Anterior cingulate cortex (tissue), 58 donors: ENCODE data around the gene WNT7A.
"Not testable (repeated sequence)": the region's sequence is repeated elsewhere in the genome, so short reads cannot be mapped to it uniquely, and the experiment has no call there.

Experiments used
- DNase-seq, 58 donors: peaks; one replicate each; lab custom pipeline; 2025; lab: John Stamatoyannopoulos, UW

WNT7A gene

GRCh38 chr3:13879946-13880810 is at the start of gene WNT7A:
TSS of gene WNT7A (minus strand) at chr3:13880071. CDS start at chr3:13879816, 255 bp downstream.
- DNase-seq, result peak in 39 of 58 donors; percentile 13 to 79 (median 56)

- not testable (repeated sequence) for DNase-seq
These were observed 48.9 kb upstream of the WNT7A start for GRCh38 chr3:13928741-13929140.

DNA sequence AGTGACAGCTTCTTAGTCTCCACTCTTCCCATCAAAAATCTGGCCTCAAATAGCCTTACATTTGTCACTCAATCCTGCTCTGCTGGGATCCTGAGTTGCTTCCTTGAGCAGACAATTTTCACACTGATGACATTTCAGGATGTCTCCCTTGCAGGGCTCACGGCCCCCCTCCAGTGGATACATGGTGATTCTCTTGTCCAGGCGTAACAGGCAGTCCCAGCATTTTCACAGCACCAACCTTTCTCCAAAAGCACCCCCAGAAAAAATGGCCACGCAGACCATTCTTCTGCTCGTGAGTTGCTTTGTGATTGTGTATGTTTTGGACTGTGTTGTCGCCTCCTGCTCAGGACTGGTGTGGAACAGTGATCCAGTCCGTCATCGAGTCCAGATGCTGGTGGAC is 47.4 kb upstream of the WNT7A start:
- no peak for DNase-seq

GRCh38 chr3:13916375-13916774 is 36.5 kb upstream of the WNT7A start:
- DNase-seq, result no peak

DNA sequence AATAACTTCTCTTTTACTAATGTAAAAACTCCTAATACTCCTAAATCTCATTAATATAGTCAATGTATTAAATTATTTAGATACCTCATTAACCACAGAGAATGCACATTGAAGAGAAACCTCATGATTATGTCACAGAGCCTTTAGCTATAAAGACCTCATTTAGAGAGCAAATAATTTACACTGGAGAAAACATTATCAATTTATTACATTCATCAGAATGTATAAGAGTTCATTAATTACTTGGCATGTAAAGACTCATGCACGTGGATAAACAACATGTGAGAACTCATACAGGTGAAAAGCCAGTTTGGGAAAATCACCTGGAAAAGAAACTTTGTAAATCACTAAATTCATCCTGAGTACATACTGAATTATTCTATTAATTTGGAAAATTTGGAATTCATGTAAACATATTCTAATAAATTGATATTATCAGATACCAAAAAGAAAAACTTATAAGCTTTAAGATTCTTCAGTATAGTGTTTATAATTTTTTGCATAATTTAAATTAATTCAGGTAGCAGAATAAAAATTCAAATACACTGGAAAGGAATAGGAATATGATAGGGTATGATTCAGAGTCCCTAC is 22.9 kb upstream of the WNT7A start:
- no peak for DNase-seq

- DNase-seq, result no peak
These were observed 22.2 kb upstream of the WNT7A start for GRCh38 chr3:13901935-13902584.

GRCh38 chr3:13898346-13898745 is 18.5 kb upstream of the WNT7A start:
- DNase-seq, result no peak

GRCh38 chr3:13896473-13897154 is 16.7 kb upstream of the WNT7A start:
- peak in 17 of 58 donors; percentile 20 to 69 (median 37) for DNase-seq

GRCh38 chr3:13895155-13896105 is 15.6 kb upstream of the WNT7A start:
- DNase-seq, result peak; percentile 53 to 95 (median 88)

DNA sequence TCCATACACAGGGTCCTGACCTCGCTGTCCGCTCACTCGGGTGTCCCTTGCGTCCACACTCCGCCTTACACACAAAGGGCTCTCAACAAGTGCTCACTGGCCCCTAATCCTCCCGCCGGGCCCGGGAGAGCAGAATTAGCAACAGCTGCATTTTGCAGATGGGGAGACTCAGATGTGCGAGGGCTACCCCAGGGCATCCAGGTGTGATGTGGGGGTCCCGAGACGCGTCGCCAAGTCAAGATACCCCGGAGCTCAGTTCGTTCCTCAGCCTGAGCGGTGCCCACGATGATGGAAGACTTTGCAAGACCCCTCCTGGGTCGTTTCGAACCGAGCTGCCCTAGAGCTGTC is 14.9 kb upstream of the WNT7A start:
- DNase-seq, result peak in 1 of 58 donors; percentile 26

DNA sequence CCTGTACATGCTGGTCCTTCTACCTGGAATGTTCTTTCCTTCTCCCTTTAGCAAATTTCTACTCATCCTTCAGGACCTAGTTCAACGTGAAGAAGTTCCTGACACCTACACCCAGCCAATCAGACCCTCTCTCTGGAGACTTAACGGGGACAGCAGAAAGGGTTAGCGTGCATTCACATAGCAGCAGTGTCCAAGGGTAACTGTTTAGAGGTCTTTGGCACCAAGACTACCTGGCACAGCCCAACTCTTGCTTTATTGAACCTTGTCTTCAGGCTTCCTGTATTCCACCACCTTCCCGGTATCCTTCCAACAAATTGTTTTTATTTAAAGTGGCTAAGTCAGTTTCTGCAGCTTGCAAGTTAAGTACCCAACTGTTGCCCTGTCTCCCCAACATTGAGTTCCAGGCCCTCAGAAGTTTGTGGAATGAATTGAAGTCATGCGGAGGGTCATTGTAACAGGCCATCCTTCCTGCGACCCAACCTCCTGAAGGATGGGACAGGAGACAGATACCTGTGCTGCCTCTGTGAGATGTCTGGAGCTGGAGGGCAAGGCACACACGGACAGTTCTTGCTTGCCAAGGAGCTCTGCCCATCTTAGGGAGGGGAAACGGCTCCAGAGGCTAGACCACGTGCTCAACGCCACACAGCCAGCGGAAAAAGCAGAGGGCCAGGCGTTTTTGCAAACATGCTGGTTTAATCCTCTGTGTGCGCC is 14.4 kb upstream of the WNT7A start:
- DNase-seq, result no peak

GRCh38 chr3:13892304-13892703 is 12.4 kb upstream of the WNT7A start:
- no peak for DNase-seq

DNA sequence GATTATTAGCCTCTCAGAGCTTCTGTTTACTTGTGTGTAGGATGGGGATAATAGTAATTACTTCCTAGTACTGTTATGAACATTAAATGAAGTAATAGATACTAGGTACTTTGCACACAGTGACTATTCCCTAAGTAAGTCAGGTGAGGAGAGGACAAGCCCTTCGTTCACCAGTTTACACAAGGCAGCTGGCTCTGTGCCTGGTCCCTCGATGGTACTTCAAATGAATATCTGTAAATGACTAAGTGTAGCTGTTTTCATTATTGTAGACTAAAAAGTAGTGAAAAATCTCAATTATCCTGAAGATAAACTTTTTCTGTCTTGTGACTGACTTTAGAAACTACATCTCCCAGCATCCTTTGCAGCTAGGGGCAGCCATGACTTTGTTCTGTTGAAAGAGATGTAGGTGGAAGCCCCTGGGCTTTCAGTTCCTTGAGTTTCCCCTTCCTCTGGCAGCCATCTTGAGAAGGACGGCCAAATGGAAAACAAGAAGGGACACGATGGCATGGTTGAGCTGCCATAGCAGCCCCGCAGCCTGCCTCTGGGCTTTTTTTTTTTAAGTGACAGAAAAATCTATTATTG is 11.7 kb upstream of the WNT7A start:
- peak in 2 of 58 donors; percentile 9 to 22 for DNase-seq

- no peak for DNase-seq
These were observed 11.1 kb upstream of the WNT7A start for GRCh38 chr3:13891017-13891392.

DNA sequence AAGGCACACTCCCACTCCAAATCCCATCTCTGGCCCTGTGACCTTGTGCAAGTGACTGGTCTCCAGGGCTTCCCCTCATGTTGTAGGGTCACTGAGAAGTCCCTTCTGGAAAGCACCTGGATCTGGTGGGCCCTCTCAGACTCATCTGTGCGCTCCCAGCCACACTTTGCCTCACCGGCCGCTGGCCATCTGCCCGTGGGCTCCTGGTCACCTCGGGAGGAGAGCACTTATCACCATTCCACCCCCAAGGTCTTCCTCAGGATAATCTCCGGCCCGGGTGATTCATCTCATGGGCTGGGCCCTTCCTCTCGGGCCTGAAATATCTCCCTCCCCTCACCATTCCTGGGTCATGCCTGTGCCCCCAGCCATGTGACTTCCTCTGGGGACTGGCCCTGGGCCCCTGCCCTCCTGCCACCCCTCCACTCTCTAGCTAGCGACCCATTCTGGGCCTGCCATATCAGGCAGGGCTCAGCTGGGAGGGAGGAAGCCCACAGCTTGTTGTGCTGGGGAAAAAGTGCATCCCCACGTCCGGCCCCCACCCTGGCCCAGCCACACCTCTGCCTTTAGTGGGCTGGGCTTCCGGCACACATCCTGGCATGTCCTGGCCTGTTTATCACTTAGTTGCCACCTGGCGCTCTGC is 10.6 kb upstream of the WNT7A start:
- DNase-seq, result no peak

- DNase-seq, result no peak
These were observed 8.7 kb upstream of the WNT7A start for GRCh38 chr3:13888576-13888975.

DNA sequence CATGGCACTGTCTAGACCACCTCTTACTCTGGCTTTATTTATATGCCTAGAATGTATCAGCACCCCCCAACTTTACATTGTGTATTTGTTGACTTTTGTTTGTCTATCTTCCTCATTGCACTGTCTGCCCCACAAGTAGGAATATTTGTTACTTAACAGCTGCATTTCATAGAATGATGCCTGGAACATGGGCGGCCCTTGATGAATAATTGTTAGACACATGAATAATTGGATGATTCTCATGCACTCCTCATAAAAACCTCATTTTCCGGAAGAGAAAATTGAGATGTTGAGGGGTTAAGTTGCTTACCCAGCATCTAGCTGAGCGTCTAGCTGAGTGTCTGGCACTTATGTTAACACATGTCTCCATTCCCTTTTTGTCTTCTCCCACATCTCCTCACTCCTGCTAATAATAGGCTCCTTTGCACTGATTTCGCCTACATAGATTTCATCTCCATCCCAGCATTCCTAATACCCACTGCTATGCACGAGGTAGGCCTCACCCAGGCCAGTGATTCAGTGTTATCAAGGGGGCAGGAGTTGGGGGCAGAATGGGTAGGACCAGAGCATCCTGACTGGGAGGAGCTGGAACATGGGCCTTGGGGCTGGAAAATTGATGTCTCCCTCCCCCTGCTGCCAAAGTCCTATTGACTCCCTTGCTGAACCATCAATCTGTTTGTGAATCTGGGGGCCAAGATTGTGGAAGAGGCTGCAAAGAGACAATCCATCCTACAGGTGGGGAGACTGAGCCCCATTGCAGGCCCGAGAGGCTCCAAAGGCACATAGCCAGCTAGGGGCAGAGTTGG is 7.8 kb upstream of the WNT7A start:
- DNase-seq, result no peak
